H1 (cell line): ENCODE data around the gene GCSAM. TPM values are rescaled to one million over a fixed set of nuclear protein-coding genes. Genes with fewer than 3 reads are reported as not detected.

Experiments used
- CTCF ChIA-PET: fragments of 300-600 bp; sonication (Branson Sonifier 250); formaldehyde crosslinking; loops from one replicate; lab custom pipeline; 2021; ENCODE audit not compliant: partially characterized antibody; lab: Charles Lee
- POLR2A ChIA-PET: fragments of 300-600 bp; sonication (Branson Sonifier 250); formaldehyde crosslinking; loops from one replicate; lab custom pipeline; 2021; ENCODE audit warnings: inconsistent platforms; ENCODE audit not compliant: partially characterized antibody; lab: Charles Lee
- DNase-seq, 2 experiments: peaks; one replicate each; pipeline versions ENCODE4 v3.0.0 to v3.0.0-alpha.2; 2010 to 2022; ENCODE audit warnings: low spot score in 2 of 2, low read depth in 1 of 2, mixed read lengths in 1 of 2
- FAIRE-seq: peaks from 2 replicates; lab custom pipeline; 2011; peaks lifted over from hg19 to GRCh38; lab: Jason Lieb, UNC
- H2AFZ ChIP-seq: 2 replicates; pipeline ENCODE4 v1.8.1; 2012; ENCODE audit warnings: low read length, inconsistent platforms
- H2AK5ac ChIP-seq: 2 replicates; pipeline ENCODE4 v1.6.1; 2013; ENCODE audit warnings: low read depth, low read length
- H2BK120ac ChIP-seq: replicated peaks from 2 replicates; pipeline ENCODE3; 2013; ENCODE audit warnings: low read depth, low read length, inconsistent platforms
- H2BK12ac ChIP-seq: 2 replicates; pipeline ENCODE4 v1.6.1; 2013; ENCODE audit warnings: low read depth, low read length
- H2BK15ac ChIP-seq: 2 replicates; pipeline ENCODE4 v1.6.1; 2013; ENCODE audit warnings: low read length
- H2BK20ac ChIP-seq: 2 replicates; pipeline ENCODE4 v1.6.1; 2013; ENCODE audit warnings: low read length
- H2BK5ac ChIP-seq: 2 replicates; pipeline ENCODE4 v1.6.1; 2013; ENCODE audit warnings: low read depth, low read length
- H3K14ac ChIP-seq: 2 replicates; pipeline ENCODE4 v1.6.1; 2013; ENCODE audit warnings: inconsistent platforms; ENCODE audit not compliant: insufficient read length
- H3K18ac ChIP-seq: 2 replicates; pipeline ENCODE4 v1.6.1; 2013; ENCODE audit warnings: low read length; ENCODE audit errors: extremely low read depth
- H3K23ac ChIP-seq: 2 replicates; pipeline ENCODE4 v1.6.1; 2013; ENCODE audit warnings: inconsistent platforms; ENCODE audit not compliant: insufficient read length
- H3K23me2 ChIP-seq: 2 replicates; pipeline ENCODE4 v1.6.1; 2013; ENCODE audit warnings: low read depth, low read length
- H3K27ac ChIP-seq: 2 replicates; pipeline ENCODE4 v1.6.1; 2011; ENCODE audit warnings: low read depth, low read length, inconsistent platforms
- H3K27me3 ChIP-seq, 4 experiments: replicated peaks in 1 of 4; 1 replicate in 1 of 4; 2 replicates in 3 of 4; pipeline versions ENCODE4 v1.6.1 to v1.8.1; 2011 to 2013; ENCODE audit warnings: low read length in 3 of 4, mild to moderate bottlenecking in 3 of 4, inconsistent platforms in 2 of 4, mixed read lengths in 2 of 4, moderate library complexity in 1 of 4; ENCODE audit not compliant: control insufficient read depth in 3 of 4, insufficient read depth in 3 of 4; ENCODE audit errors: extremely low read depth in 1 of 4
- H3K36me3 ChIP-seq, 4 experiments: 2 replicates each; pipeline versions ENCODE4 v1.6.1 to v1.8.1; 2011 to 2013; ENCODE audit warnings: mild to moderate bottlenecking in 4 of 4, low read length in 3 of 4, moderate library complexity in 2 of 4, control low read depth in 1 of 4, inconsistent platforms in 1 of 4; ENCODE audit not compliant: insufficient read depth in 4 of 4, control insufficient read depth in 2 of 4
- H3K4ac ChIP-seq: replicated peaks from 2 replicates; pipeline ENCODE3; 2013; ENCODE audit warnings: low read length, low read depth, mixed read lengths, inconsistent platforms; ENCODE audit not compliant: insufficient read length
- H3K4me1 ChIP-seq, 4 experiments: replicated peaks in 1 of 4; 1 replicate in 1 of 4; 2 replicates in 3 of 4; pipeline versions ENCODE4 v1.6.1 to v1.8.1; 2011 to 2013; ENCODE audit warnings: low read length in 3 of 4, inconsistent platforms in 2 of 4, mixed read lengths in 1 of 4; ENCODE audit not compliant: insufficient read depth in 4 of 4, control insufficient read depth in 3 of 4
- H3K4me2 ChIP-seq, 2 experiments: 2 replicates each; pipeline versions ENCODE4 v1.6.1 to v1.8.1; 2011 to 2013; ENCODE audit warnings: low read depth in 2 of 2, low read length in 2 of 2, control low read depth in 1 of 2, inconsistent platforms in 1 of 2, mild to moderate bottlenecking in 1 of 2; ENCODE audit not compliant: insufficient read depth in 1 of 2
- H3K4me3 ChIP-seq, 4 experiments: fragments of 200-600, 300-600 bp in 1 of 4; sonication (generic), shearing (Covaris generic), sonication (Bioruptor Twin) in 1 of 4; 2 replicates each; pipeline versions ENCODE4 v1.5.1 to v1.8.1; 2011 to 2016; ENCODE audit warnings: low read length in 4 of 4, low read depth in 3 of 4, control low read depth in 2 of 4, inconsistent platforms in 2 of 4, mild to moderate bottlenecking in 2 of 4, mixed read lengths in 1 of 4, moderate library complexity in 1 of 4; ENCODE audit not compliant: insufficient read depth in 2 of 4; ENCODE audit errors: extremely low read depth in 1 of 4
- H3K56ac ChIP-seq: replicated peaks from 2 replicates; pipeline ENCODE3; 2013; ENCODE audit warnings: low read depth, mild to moderate bottlenecking, mixed read lengths, low read length, inconsistent platforms; ENCODE audit not compliant: insufficient read length
- H3K79me1 ChIP-seq: 2 replicates; pipeline ENCODE4 v1.6.1; 2013; ENCODE audit warnings: low read depth, low read length, control low read depth
- H3K79me2 ChIP-seq, 2 experiments: 2 replicates each; pipeline versions ENCODE4 v1.6.1 to v1.8.1; 2012 to 2013; ENCODE audit warnings: low read length in 2 of 2, mild to moderate bottlenecking in 2 of 2, inconsistent platforms in 1 of 2; ENCODE audit not compliant: insufficient read depth in 2 of 2, control insufficient read depth in 1 of 2
- H3K9ac ChIP-seq, 4 experiments: replicated peaks in 1 of 4; 1 replicate in 1 of 4; 2 replicates in 3 of 4; pipeline versions ENCODE4 v1.6.1 to v1.8.1; 2011 to 2013; ENCODE audit warnings: low read depth in 3 of 4, low read length in 3 of 4, control low read depth in 2 of 4, mild to moderate bottlenecking in 2 of 4, moderate library complexity in 2 of 4, inconsistent platforms in 1 of 4; ENCODE audit errors: extremely low read depth in 1 of 4
- H3K9me3 ChIP-seq, 2 experiments: 2 replicates each; pipeline versions ENCODE4 v1.6.1 to v1.8.1; 2012 to 2013; ENCODE audit warnings: mild to moderate bottlenecking in 2 of 2, moderate library complexity in 2 of 2, control low read depth in 1 of 2, inconsistent platforms in 1 of 2, low read depth in 1 of 2, low read length in 1 of 2, mixed read lengths in 1 of 2; ENCODE audit not compliant: insufficient read depth in 2 of 2
- H4K20me1 ChIP-seq, 2 experiments: replicated peaks in 1 of 2; 2 replicates each; pipeline versions ENCODE3 to v1.8.1; 2011 to 2013; ENCODE audit warnings: inconsistent platforms in 2 of 2, low read length in 2 of 2, mild to moderate bottlenecking in 1 of 2; ENCODE audit not compliant: insufficient read depth in 2 of 2, control insufficient read depth in 1 of 2
- H4K5ac ChIP-seq: 2 replicates; pipeline ENCODE4 v1.6.1; 2013; ENCODE audit warnings: low read length, low read depth, mixed read lengths, inconsistent platforms; ENCODE audit not compliant: insufficient read length
- H4K8ac ChIP-seq: 2 replicates; pipeline ENCODE4 v1.8.0; 2013; ENCODE audit warnings: mild to moderate bottlenecking, moderate library complexity, low read length, inconsistent platforms; ENCODE audit not compliant: insufficient read depth; ENCODE audit errors: extremely low read depth
- H4K91ac ChIP-seq: replicated peaks from 2 replicates; pipeline ENCODE3; 2013; ENCODE audit warnings: low read length, mixed read lengths, inconsistent platforms; ENCODE audit not compliant: insufficient read length
- ASH2L ChIP-seq: fragments of 200-600, 300-600 bp; sonication (generic); IDR thresholded peaks from one replicate; pipeline ENCODE4 v1.7.1; 2017; ENCODE audit warnings: low read length
- ATF2 ChIP-seq: IDR thresholded peaks from 2 replicates; pipeline ENCODE4 v1.6.1; 2012; ENCODE audit warnings: low read length, inconsistent platforms
- BACH1 ChIP-seq: IDR thresholded peaks from 2 replicates; pipeline ENCODE4 v1.6.1; 2012; ENCODE audit warnings: low read length, improper control_type of control experiment
- FOSL1 ChIP-seq: IDR thresholded peaks from 2 replicates; pipeline ENCODE4 v1.6.1; 2011; ENCODE audit warnings: mild to moderate bottlenecking, low read depth, low read length, moderate library complexity; ENCODE audit not compliant: insufficient read depth
- GTF2F1 ChIP-seq: IDR thresholded peaks from 2 replicates; pipeline ENCODE4 v1.6.1; 2012; ENCODE audit warnings: low read depth, low read length, improper control_type of control experiment, borderline replicate concordance
- KDM1A ChIP-seq: fragments of 200-600, 300-600 bp; sonication (generic); IDR thresholded peaks from 2 replicates; pipeline ENCODE4 v1.7.1; 2016; ENCODE audit warnings: mild to moderate bottlenecking, low read length, borderline replicate concordance
- MAFK ChIP-seq: IDR thresholded peaks from 2 replicates; pipeline ENCODE4 v1.6.1; 2012; ENCODE audit warnings: low read depth, mild to moderate bottlenecking, improper control_type of control experiment, low read length
- POU5F1 ChIP-seq: IDR thresholded peaks from 2 replicates; pipeline ENCODE4 v1.6.1; 2011; ENCODE audit warnings: low read depth, mild to moderate bottlenecking, low read length, moderate library complexity
- SP4 ChIP-seq: IDR thresholded peaks from 2 replicates; pipeline ENCODE4 v1.6.1; 2012; ENCODE audit warnings: low read length, inconsistent platforms
- TAF7 ChIP-seq: optimal IDR thresholded peaks from 2 replicates; pipeline ENCODE3; 2011; ENCODE audit warnings: low read depth, mild to moderate bottlenecking, inconsistent platforms, low read length, moderate library complexity, borderline replicate concordance
- TCF12 ChIP-seq: IDR thresholded peaks from 2 replicates; pipeline ENCODE4 v1.6.1; 2011; ENCODE audit warnings: low read depth, mild to moderate bottlenecking, low read length
- WGBS, 2 experiments: shearing (Covaris generic) in 1 of 2; methylation state at CpG; one replicate each; pipeline versions ENCODE4 v1.1.6 to v1.1.7; 2013 to 2015; ENCODE audit warnings: low lambda C conversion rate in 2 of 2, mixed read lengths in 2 of 2, inconsistent platforms in 1 of 2, low coverage in 1 of 2, missing lambda C conversion rate in 1 of 2; ENCODE audit not compliant: insufficient replicate concordance in 2 of 2, insufficient coverage in 1 of 2, insufficient read length in 1 of 2; ENCODE audit errors: extremely low coverage in 1 of 2, missing lambda C conversion rate in 1 of 2; 5-methylcytosine and 5-hydroxymethylcytosine counted together
- polyA plus RNA-seq, 7 experiments: library from polyadenylated mRNA; depleted of rRNA in 3 of 7; stranded (reverse) in 5 of 7; unstranded in 2 of 7; fragments of >200 nt in 5 of 7; fragments of 200-250 nt in 2 of 7; gene quantifications; 1 replicate in 5 of 7; 2 replicates in 1 of 7; 4 replicates in 1 of 7; pipeline versions ENCODE4 v1.2.1 to v1.2.3, GENCODE V29; 2011 to 2013; ENCODE audit warnings: missing spikeins in 2 of 7, mixed read lengths in 2 of 7
- total RNA-seq: library from RNA; stranded (reverse); fragmentation: NEBNext Ultra II Directional; extraction: Animal tissue kit (Norgen Biotek cat#: 25700); gene quantifications from 2 replicates; pipeline ENCODE4 v1.2.1, GENCODE V29; 2021

GCSAM gene
- total and polyA plus RNA-seq, 2 of the 8 experiments (the other 6 are each of a cell fraction or from before 2014, with no cell fraction given), result not detected

GRCh38 chr3:112131111-112131510 lies 1.9 kb downstream of the GCSAM start:
- Histone ChIP-seq H2AK5ac (no peak overlapping the region), H2BK5ac (no peak overlapping the region), H2BK120ac (no peak overlapping the region), H3K36me3 (no peaks in the 10 kb centered on the region; a peak in 2 of 8 replicates), H3K14ac (no peak overlapping the region), H4K5ac (no peak overlapping the region), H4K20me1 (no peaks in the 10 kb centered on the region), H3K4me1 (peaks cover 0 to 11% (median 3%) of the 10 kb centered on the region in 4 experiments; a peak in 3 of 7 replicates), H4K8ac (no peak overlapping the region), H3K18ac (no peak overlapping the region), H3K4me3 (no peak overlapping the region), H3K4ac (no peak overlapping the region), H3K23ac (no peak overlapping the region), H3K23me2 (no peaks in the 10 kb centered on the region), H3K79me1 (no peaks in the 10 kb centered on the region), H3K27ac (no peak overlapping the region), H3K56ac (no peak overlapping the region), H3K4me2 (no peak overlapping the region), H2BK20ac (no peak overlapping the region), H3K9ac (no peak overlapping the region), H4K91ac (no peak overlapping the region), H2BK15ac (no peak overlapping the region), H3K27me3 (no peaks in the 10 kb centered on the region), H2BK12ac (no peak overlapping the region), H2AFZ (no peak overlapping the region), H3K9me3 (no peaks in the 10 kb centered on the region), H3K79me2 (no peaks in the 10 kb centered on the region)
- 88% methylated on average over 3 of the region's 3 CpGs; no CpG with 5 or more reads in 1 of the 2 experiments for WGBS, 2 experiments
- ChIA-PET POLR2A (interaction anchor here (1.0 kb wide), 1 partner anchor 178 kb away, joined by 3 read pairs; no protein-coding TSS in a partner anchor), CTCF (interaction anchor here (1.3 to 1.5 kb wide), 2 partner anchors 20 to 27 kb away, joined by 4 read pairs; no protein-coding TSS in a partner anchor)
- FAIRE-seq (no peak), DNase-seq (no peak)
- no peak for TF ChIP-seq POU5F1
- no peak for TF ChIP-seq KDM1A
- TF ChIP-seq ATF2, result no peak
- no peak for TF ChIP-seq SP4
- TF ChIP-seq FOSL1, result no peak
- TF ChIP-seq GTF2F1, result no peak
- TF ChIP-seq BACH1, result no peak
- TF ChIP-seq TCF12, result no peak
- TF ChIP-seq TAF7, result no peak
- no peak for TF ChIP-seq MAFK
- no peak for TF ChIP-seq ASH2L
